AML-193 (cell line): ENCODE results near the gene LIPN.

Experiments used
- DNase-seq, 2 experiments: peaks; one replicate each; lab custom pipeline; 2025; lab: John Stamatoyannopoulos, UW

The LIPN gene

DNA sequence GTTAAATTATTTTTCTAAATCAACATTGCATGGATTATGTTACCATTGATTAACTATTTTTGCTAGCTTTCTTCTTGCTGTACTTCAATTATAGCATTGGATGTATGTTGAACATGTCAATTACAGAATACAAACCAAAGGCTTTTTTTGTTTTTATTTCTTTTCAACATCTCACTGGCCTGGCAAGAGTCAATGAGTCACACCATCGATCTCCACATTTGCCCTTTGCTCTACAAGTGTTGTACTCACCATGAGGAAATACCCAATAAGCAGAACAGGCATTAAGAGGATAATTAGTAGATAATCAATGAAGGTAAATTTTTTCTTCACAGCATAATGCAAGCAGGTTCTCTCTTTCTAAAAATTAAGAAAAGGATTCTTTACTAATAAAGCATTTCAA lies 68.5 kb downstream of the LIPN start:
- no peak for DNase-seq
